Endothelial cell of umbilical vein (primary cell): Measurements from ENCODE around the gene GULP1. TPM values are rescaled to one million over a fixed set of nuclear protein-coding genes. Genes with fewer than 3 reads are reported as not detected.
A peak's percentile ranks its signal among the peaks of the same experiment; 100 is the strongest.

ENCODE experiments used
- BruUV-seq: library from RNA; stranded (reverse); fragments of 400-500 nt; replicated peaks from 2 replicates; lab custom pipeline; 2021; lab: Mats Ljungman, UMichigan
- CTCF ChIA-PET: fragments of 300-600, 350-600 bp; sonication (Branson Sonifier 250); formaldehyde crosslinking; loops from one replicate; lab custom pipeline; 2021; ENCODE audit warnings: antibody characterized with exemption, inconsistent platforms; lab: Charles Lee
- POLR2A ChIA-PET: fragments of 300-600, 350-600 bp; sonication (Branson Sonifier 250); formaldehyde crosslinking; loops from one replicate; lab custom pipeline; 2021; ENCODE audit warnings: antibody characterized with exemption, inconsistent platforms; lab: Charles Lee
- DNase-seq: peaks from one replicate; pipeline ENCODE4 v3.0.0-alpha.2; 2011; ENCODE audit warnings: low read depth, low spot score
- FAIRE-seq: peaks from 2 replicates; lab custom pipeline; 2011; peaks lifted over from hg19 to GRCh38; lab: Jason Lieb, UNC
- H2AFZ ChIP-seq: 2 replicates; pipeline ENCODE4 v1.6.0; 2012; ENCODE audit warnings: low read depth, low read length, control low read depth, inconsistent platforms
- H3K27ac ChIP-seq: 2 replicates; pipeline ENCODE4 v1.5.1; 2011; ENCODE audit warnings: low read depth, mild to moderate bottlenecking, control low read depth, low read length, moderate library complexity; ENCODE audit not compliant: insufficient read depth
- H3K27me3 ChIP-seq, 2 experiments: 2 replicates each; pipeline versions ENCODE4 v1.6.0 to v1.6.1; 2011; ENCODE audit warnings: low read length in 2 of 2, mixed read lengths in 1 of 2; ENCODE audit not compliant: control insufficient read depth in 2 of 2, insufficient read depth in 2 of 2
- H3K36me3 ChIP-seq, 2 experiments: 2 replicates in 1 of 2; 3 replicates in 1 of 2; pipeline ENCODE4 v1.5.1; 2011; ENCODE audit warnings: low read length in 2 of 2, mild to moderate bottlenecking in 1 of 2, moderate library complexity in 1 of 2; ENCODE audit not compliant: control insufficient read depth in 2 of 2, insufficient read depth in 2 of 2; ENCODE audit errors: extremely low read depth in 1 of 2
- H3K4me1 ChIP-seq: 3 replicates; pipeline ENCODE4 v1.5.1; 2011; ENCODE audit warnings: mild to moderate bottlenecking, low read length; ENCODE audit not compliant: control insufficient read depth, insufficient read depth; ENCODE audit errors: extremely low read depth
- H3K4me2 ChIP-seq: 2 replicates; pipeline ENCODE4 v1.6.1; 2011; ENCODE audit warnings: low read length, control low read depth, mixed read lengths; ENCODE audit not compliant: insufficient read depth
- H3K4me3 ChIP-seq, 3 experiments: fragments of 200-600 bp in 1 of 3; sonication (generic), shearing (Covaris generic) in 1 of 3; replicated peaks in 1 of 3; 2 replicates each; pipeline ENCODE4 v1.5.1; 2011 to 2016; ENCODE audit warnings: control low read depth in 3 of 3, low read length in 3 of 3, mild to moderate bottlenecking in 2 of 3, inconsistent platforms in 1 of 3, low read depth in 1 of 3, moderate library complexity in 1 of 3; ENCODE audit not compliant: insufficient read depth in 1 of 3
- H3K79me2 ChIP-seq: 2 replicates; pipeline ENCODE4 v1.6.0; 2012; ENCODE audit warnings: low read length, inconsistent platforms; ENCODE audit not compliant: control insufficient read depth, insufficient read depth
- H3K9ac ChIP-seq: replicated peaks from 2 replicates; pipeline ENCODE3; 2011; ENCODE audit warnings: low read length, control low read depth; ENCODE audit not compliant: insufficient read depth; ENCODE audit errors: extremely low read depth
- H3K9me1 ChIP-seq: replicated peaks from 3 replicates; pipeline ENCODE4 v1.6.0; 2011; ENCODE audit warnings: mild to moderate bottlenecking, low read length; ENCODE audit not compliant: control insufficient read depth, insufficient read depth; ENCODE audit errors: extremely low read depth
- H3K9me3 ChIP-seq: replicated peaks from 2 replicates; pipeline ENCODE4 v1.5.1; 2012; ENCODE audit warnings: low read length, inconsistent platforms; ENCODE audit not compliant: control insufficient read depth, insufficient read depth
- H4K20me1 ChIP-seq: replicated peaks from 2 replicates; pipeline ENCODE3; 2011; ENCODE audit warnings: mild to moderate bottlenecking, low read length; ENCODE audit not compliant: control insufficient read depth, insufficient read depth; ENCODE audit errors: extremely low read depth
- CTCF ChIP-seq, 2 donors: IDR thresholded peaks; 1 replicate in 1 of 2; 2 replicates in 1 of 2; pipeline ENCODE4 v1.5.1; 2011; ENCODE audit warnings: low read length in 2 of 2, mild to moderate bottlenecking in 2 of 2, moderate library complexity in 2 of 2, control low read depth in 1 of 2, inconsistent platforms in 1 of 2, low read depth in 1 of 2; ENCODE audit not compliant: insufficient read depth in 1 of 2; ENCODE audit errors: extremely low read depth in 1 of 2
- EZH2 ChIP-seq: IDR thresholded peaks from 2 replicates; pipeline ENCODE4 v1.6.1; 2012; ENCODE audit warnings: borderline replicate concordance, low read depth, mild to moderate bottlenecking, moderate library complexity, low read length, inconsistent platforms; ENCODE audit not compliant: severe bottlenecking
- FOS ChIP-seq: IDR thresholded peaks from 2 replicates; pipeline ENCODE4 v1.6.1; 2011; ENCODE audit warnings: mild to moderate bottlenecking, low read length, moderate library complexity, borderline replicate concordance; ENCODE audit not compliant: insufficient read depth
- GATA2 ChIP-seq: IDR thresholded peaks from 2 replicates; pipeline ENCODE4 v1.7.0; 2011; ENCODE audit warnings: low read depth, mild to moderate bottlenecking, moderate library complexity, mixed read lengths, low read length; ENCODE audit not compliant: insufficient read length, insufficient read depth
- JUN ChIP-seq: IDR thresholded peaks from 2 replicates; pipeline ENCODE4 v1.6.1; 2011; ENCODE audit warnings: borderline replicate concordance, low read depth; ENCODE audit not compliant: insufficient read length, insufficient read depth
- MAX ChIP-seq: IDR thresholded peaks from 2 replicates; pipeline ENCODE4 v1.6.1; 2011; ENCODE audit not compliant: insufficient read depth, insufficient read length
- MYC ChIP-seq: IDR thresholded peaks from one replicate; pipeline ENCODE4 v1.6.1; 2011; ENCODE audit warnings: mild to moderate bottlenecking, low read depth, low read length
- POLR2A ChIP-seq: IDR thresholded peaks from 2 replicates; pipeline ENCODE4 v1.6.1; 2012; ENCODE audit warnings: low read depth, mild to moderate bottlenecking, control low read depth, low read length
- POLR2AphosphoS5 ChIP-seq: IDR thresholded peaks from 2 replicates; pipeline ENCODE4 v1.6.1; 2012; ENCODE audit warnings: low read depth, mild to moderate bottlenecking, control low read depth, low read length, moderate library complexity; ENCODE audit not compliant: insufficient read depth
- dilution Hi-C: fragments of 300-500 bp; cut with MboI; formaldehyde crosslinking; loops from one replicate; pipeline ENCODE4 v1.15.0; 2019; ENCODE audit warnings: low sequenced_read_pairs; ENCODE audit not compliant: extremely low pct_ligation_motif_present
- intact Hi-C: fragments of 100-400 bp; cut with micrococcal nuclease; formaldehyde crosslinking; loops from one replicate; pipeline ENCODE4 v1.10.0; 2022
- polyA plus RNA-seq, 4 experiments: library from polyadenylated mRNA; depleted of rRNA in 3 of 4; stranded (reverse) in 3 of 4; unstranded in 1 of 4; fragments of >200 nt; gene quantifications; 2 replicates each; pipeline versions ENCODE4 v1.2.1 to v1.2.3, GENCODE V29; 2011 to 2012; ENCODE audit warnings: missing spikeins in 1 of 4
- total RNA-seq: library from RNA; stranded (reverse); gene quantifications from 2 replicates; pipeline ENCODE4 v1.2.3, GENCODE V29; 2021

The GULP1 gene
- total and polyA plus RNA-seq, 2 donors (not counting 3 experiments of a cell fraction or from before 2014, with no cell fraction given): 24.4 to 53.8 TPM

GRCh38 chr2:188318161-188318749, 26.6 kb downstream of the GULP1 start:
- no peak overlapping the region for H3K4me3 ChIP-seq
- peak overlapping the region; percentile 69 for H3K4me2 ChIP-seq
- FAIRE-seq (peak; percentile 12), DNase-seq (peak; percentile 71)
- H3K27ac ChIP-seq: peak overlapping the region; percentile 83
- intact Hi-C loops (no loop called here), dilution Hi-C loops (no loop called here)
- H4K20me1 ChIP-seq: no peaks in the 10 kb centered on the region
- H3K9ac ChIP-seq: peak overlapping the region; percentile 47
- TF ChIP-seq EZH2: no peak
- no peak for TF ChIP-seq FOS
- no peak for TF ChIP-seq GATA2
- no peak for TF ChIP-seq CTCF (IDR thresholded peaks at IDR 0.05; ENCODE audit: extremely low read depth in 1 of 2, insufficient read depth in 1 of 2, low read depth in 1 of 2, low read length in 2 of 2)
- no peak for TF ChIP-seq POLR2A
- peak; percentile 33 for TF ChIP-seq POLR2AphosphoS5
- TF ChIP-seq JUN: peak; percentile 16
- TF ChIP-seq MAX: no peak
- TF ChIP-seq MYC: no peak
- no peaks in the 10 kb centered on the region for H3K36me3 ChIP-seq
- ChIA-PET CTCF (interaction anchor here (0.7 to 3.2 kb wide), 5 partner anchors 9 to 187 kb away, joined by 3 to 30 read pairs (median 3); partner anchors contain the start of gene GULP1), POLR2A (interaction anchor here (1.2 kb wide), 2 partner anchors 25 to 26 kb away, joined by 4 read pairs; partner anchors contain the start of gene GULP1)
- no peaks in the 10 kb centered on the region for H3K9me3 ChIP-seq
- H2AFZ ChIP-seq: peak overlapping the region; percentile 1
- no peaks in the 10 kb centered on the region for H3K9me1 ChIP-seq
- no peaks in the 10 kb centered on the region for H3K27me3 ChIP-seq
- no TSS peak for BruUV-seq
- H3K4me1 ChIP-seq: peaks cover 95% of the 10 kb centered on the region
- H3K79me2 ChIP-seq: peaks cover 36% of the 10 kb centered on the region
